ENCODE data around the gene ST6GALNAC2.
"Not testable (repeated sequence)": the region's sequence is repeated elsewhere in the genome, so short reads cannot be mapped to it uniquely, and the experiment has no call there.

Gene ST6GALNAC2

DNA sequence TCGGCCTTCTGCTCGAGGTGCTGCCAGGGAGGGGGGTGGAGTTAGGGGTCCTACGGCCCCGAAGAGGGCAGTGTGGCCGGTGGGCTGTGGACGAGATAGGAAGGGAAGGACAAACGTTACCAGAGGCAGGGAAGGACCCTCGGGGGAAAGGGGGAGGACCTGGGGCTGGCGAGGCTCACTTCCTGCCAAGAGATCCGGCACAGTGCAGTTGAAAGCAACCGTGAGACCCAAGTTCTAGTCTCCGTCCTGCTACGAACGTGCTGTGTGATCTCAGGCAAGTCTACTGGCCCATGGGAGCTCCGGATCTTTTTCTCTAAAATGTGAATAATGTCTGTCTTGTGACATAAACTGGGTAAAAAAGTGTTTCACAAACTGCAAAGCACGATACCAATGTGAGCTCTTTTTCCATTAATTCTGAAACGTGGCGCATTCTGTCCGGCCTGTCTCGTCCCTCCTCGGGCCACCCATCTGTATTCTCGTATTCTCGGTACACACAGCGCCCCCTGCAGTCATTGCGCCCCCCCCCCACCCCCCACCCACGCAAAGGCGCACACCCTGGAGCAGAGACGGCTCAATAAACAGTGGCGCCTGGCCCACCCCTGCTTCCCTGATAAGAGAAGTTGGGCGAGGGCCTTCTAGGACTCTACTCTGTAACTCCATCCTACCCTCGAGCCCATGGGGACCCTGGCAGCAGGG lies 57.0 kb downstream of the ST6GALNAC2 start:
- Histone ChIP-seq H3K4me3 (ENCODE audit: low read depth in 1 of 2, low read length in 2 of 2) (peak overlapping the region in 1 of 2 donors; percentile 28), H3K4me1 (ENCODE audit: control insufficient read depth in 1 of 2, insufficient read depth in 2 of 2, low read length in 2 of 2) (peaks cover 29 to 44% of the 10 kb centered on the region in 2 donors), H3K9ac (ENCODE audit: low read depth in 1 of 2, low read length in 2 of 2) (peak overlapping the region; percentile 38 to 41), H3K9me3 (ENCODE audit: control insufficient read depth in 1 of 2, low read length in 2 of 2) (no peaks in the 10 kb centered on the region), H3K27me3 (ENCODE audit: control insufficient read depth in 1 of 2, insufficient read depth in 2 of 2, low read length in 2 of 2) (no peaks in the 10 kb centered on the region), H3K27ac (ENCODE audit: low read depth, low read length) (peak overlapping the region; percentile 75), H3K36me3 (ENCODE audit: control insufficient read depth in 1 of 2, insufficient read depth in 2 of 2, low read length in 2 of 2) (no peaks in the 10 kb centered on the region)

DNA sequence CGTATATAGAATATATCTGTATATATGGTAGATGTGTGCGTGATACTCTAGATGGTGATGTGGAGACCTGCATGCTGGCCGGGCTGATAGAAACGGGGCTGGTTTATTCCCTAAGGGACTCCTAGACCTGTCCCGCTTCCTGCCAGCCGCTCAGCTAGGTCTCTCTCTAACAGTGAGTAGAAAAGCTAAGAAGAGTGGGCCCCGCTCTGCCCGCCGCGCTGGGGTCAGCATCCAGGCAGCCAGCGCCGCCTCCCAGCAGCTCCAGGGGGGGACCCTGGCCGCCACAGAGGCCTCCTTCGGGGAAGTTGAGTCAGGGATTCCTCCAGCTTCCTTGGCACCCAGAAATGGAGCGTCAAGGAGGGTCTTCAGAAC lies 57.5 kb downstream of the ST6GALNAC2 start:
- Histone ChIP-seq H3K27ac (ENCODE audit: low read depth, low read length) (peak overlapping the region; percentile 41), H3K27me3 (ENCODE audit: control insufficient read depth in 1 of 2, insufficient read depth in 2 of 2, low read length in 2 of 2) (no peaks in the 10 kb centered on the region), H3K36me3 (ENCODE audit: control insufficient read depth in 1 of 2, insufficient read depth in 2 of 2, low read length in 2 of 2) (no peaks in the 10 kb centered on the region), H3K9ac (ENCODE audit: low read depth in 1 of 2, low read length in 2 of 2) (peak overlapping the region in 1 of 2 donors; percentile 35), H3K4me3 (ENCODE audit: low read depth in 1 of 2, low read length in 2 of 2) (peak overlapping the region in 1 of 2 donors; percentile 28), H3K9me3 (ENCODE audit: control insufficient read depth in 1 of 2, low read length in 2 of 2) (no peaks in the 10 kb centered on the region), H3K4me1 (ENCODE audit: control insufficient read depth in 1 of 2, insufficient read depth in 2 of 2, low read length in 2 of 2) (peaks cover 33 to 47% of the 10 kb centered on the region in 2 donors)

DNA sequence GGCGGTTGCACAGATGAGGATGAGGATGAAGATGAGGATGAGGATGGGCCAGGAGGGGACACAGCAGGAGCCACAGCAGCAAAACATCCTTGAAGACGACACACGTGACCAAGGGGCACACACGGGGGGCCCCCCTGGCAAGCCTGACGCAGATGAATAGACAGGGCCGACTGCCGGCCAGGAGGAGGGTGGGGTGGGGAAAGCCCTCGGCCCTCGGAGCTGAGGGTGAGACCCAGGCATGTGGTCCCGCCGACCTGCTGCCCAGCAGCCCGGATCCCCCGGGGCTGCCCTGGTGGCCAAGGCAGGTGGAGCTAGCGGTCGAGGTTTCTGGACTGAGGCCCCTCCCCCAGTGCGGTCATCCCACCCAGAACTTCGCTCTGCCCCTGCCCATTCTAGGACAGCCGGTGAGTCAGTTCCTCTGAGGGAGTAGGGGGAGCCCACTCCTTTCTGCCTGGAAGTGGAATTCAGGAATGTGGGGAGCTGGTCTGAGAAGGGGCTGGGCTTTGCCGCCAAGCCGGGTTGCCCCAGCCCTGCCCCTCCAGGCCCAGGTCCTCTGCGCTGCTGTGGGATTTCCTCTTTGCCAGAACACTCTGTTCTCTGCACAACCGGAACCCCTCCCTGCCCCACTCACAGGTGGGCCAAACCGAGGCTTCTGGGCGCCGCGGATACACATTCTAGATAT lies 58.1 kb downstream of the ST6GALNAC2 start:
- H3K9me3 ChIP-seq (ENCODE audit: control insufficient read depth in 1 of 2, low read length in 2 of 2), result no peaks in the 10 kb centered on the region
- no peaks in the 10 kb centered on the region for H3K27me3 ChIP-seq (ENCODE audit: control insufficient read depth in 1 of 2, insufficient read depth in 2 of 2, low read length in 2 of 2)
- peak overlapping the region; percentile 73 for H3K27ac ChIP-seq (ENCODE audit: low read depth, low read length)
- peaks cover 33 to 47% of the 10 kb centered on the region in 2 donors for H3K4me1 ChIP-seq (ENCODE audit: control insufficient read depth in 1 of 2, insufficient read depth in 2 of 2, low read length in 2 of 2)
- H3K9ac ChIP-seq (ENCODE audit: low read depth in 1 of 2, low read length in 2 of 2), result no peak overlapping the region
- no peak overlapping the region for H3K4me3 ChIP-seq (ENCODE audit: low read depth in 1 of 2, low read length in 2 of 2)
- H3K36me3 ChIP-seq (ENCODE audit: control insufficient read depth in 1 of 2, insufficient read depth in 2 of 2, low read length in 2 of 2), result no peaks in the 10 kb centered on the region

DNA sequence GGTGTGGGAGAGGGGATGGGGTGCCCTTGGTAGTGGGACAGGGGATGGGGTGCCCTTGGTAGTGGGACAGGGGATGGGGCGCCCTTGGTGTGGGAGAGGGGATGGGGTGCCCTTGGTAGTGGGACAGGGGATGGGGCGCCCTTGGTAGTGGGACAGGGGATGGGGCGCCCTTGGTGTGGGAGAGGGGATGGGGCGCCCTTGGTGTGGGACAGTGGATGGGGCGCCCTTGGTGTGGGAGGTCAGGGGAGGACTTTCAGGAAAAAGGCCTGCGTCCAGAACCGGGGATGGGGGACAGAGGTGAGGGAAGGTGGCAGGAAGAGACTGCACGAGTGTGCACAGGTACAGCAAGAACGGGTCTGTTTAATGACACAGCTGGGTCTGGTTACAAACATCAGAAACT lies 58.6 kb downstream of the ST6GALNAC2 start:
- Histone ChIP-seq H3K27ac (ENCODE audit: low read depth, low read length) (peak overlapping the region; percentile 73), H3K4me1 (ENCODE audit: control insufficient read depth in 1 of 2, insufficient read depth in 2 of 2, low read length in 2 of 2) (peaks cover 33 to 47% of the 10 kb centered on the region in 2 donors)
- not testable (repeated sequence) for H3K36me3 ChIP-seq (ENCODE audit: control insufficient read depth in 1 of 2, insufficient read depth in 2 of 2, low read length in 2 of 2); H3K4me3 ChIP-seq (ENCODE audit: low read depth in 1 of 2, low read length in 2 of 2); H3K27me3 ChIP-seq (ENCODE audit: control insufficient read depth in 1 of 2, insufficient read depth in 2 of 2, low read length in 2 of 2); H3K9me3 ChIP-seq (ENCODE audit: control insufficient read depth in 1 of 2, low read length in 2 of 2); H3K9ac ChIP-seq (ENCODE audit: low read depth in 1 of 2, low read length in 2 of 2)

DNA sequence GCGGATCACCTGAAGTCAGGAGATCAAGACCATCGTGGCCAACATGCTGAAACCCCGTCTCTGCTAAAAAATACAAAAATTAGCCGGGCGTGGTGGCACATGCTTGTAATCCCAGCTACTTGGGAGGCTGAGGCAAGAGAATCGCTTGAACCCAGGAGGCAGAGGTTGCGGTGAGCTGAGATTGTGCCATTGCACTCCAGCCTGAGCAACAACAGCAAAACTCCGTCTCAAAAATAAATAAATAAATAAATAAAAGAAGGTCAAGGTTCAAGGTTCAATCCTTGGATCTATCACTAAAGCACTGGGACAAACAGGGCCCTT lies 60.2 kb downstream of the ST6GALNAC2 start:
- not testable (repeated sequence) for H3K9ac ChIP-seq (ENCODE audit: low read depth in 1 of 2, low read length in 2 of 2); H3K27ac ChIP-seq (ENCODE audit: low read depth, low read length); H3K27me3 ChIP-seq (ENCODE audit: control insufficient read depth in 1 of 2, insufficient read depth in 2 of 2, low read length in 2 of 2); H3K36me3 ChIP-seq (ENCODE audit: control insufficient read depth in 1 of 2, insufficient read depth in 2 of 2, low read length in 2 of 2); H3K9me3 ChIP-seq (ENCODE audit: control insufficient read depth in 1 of 2, low read length in 2 of 2); H3K4me3 ChIP-seq (ENCODE audit: low read depth in 1 of 2, low read length in 2 of 2)
- H3K4me1 ChIP-seq (ENCODE audit: control insufficient read depth in 1 of 2, insufficient read depth in 2 of 2, low read length in 2 of 2), result peaks cover 27 to 39% of the 10 kb centered on the region in 2 donors

DNA sequence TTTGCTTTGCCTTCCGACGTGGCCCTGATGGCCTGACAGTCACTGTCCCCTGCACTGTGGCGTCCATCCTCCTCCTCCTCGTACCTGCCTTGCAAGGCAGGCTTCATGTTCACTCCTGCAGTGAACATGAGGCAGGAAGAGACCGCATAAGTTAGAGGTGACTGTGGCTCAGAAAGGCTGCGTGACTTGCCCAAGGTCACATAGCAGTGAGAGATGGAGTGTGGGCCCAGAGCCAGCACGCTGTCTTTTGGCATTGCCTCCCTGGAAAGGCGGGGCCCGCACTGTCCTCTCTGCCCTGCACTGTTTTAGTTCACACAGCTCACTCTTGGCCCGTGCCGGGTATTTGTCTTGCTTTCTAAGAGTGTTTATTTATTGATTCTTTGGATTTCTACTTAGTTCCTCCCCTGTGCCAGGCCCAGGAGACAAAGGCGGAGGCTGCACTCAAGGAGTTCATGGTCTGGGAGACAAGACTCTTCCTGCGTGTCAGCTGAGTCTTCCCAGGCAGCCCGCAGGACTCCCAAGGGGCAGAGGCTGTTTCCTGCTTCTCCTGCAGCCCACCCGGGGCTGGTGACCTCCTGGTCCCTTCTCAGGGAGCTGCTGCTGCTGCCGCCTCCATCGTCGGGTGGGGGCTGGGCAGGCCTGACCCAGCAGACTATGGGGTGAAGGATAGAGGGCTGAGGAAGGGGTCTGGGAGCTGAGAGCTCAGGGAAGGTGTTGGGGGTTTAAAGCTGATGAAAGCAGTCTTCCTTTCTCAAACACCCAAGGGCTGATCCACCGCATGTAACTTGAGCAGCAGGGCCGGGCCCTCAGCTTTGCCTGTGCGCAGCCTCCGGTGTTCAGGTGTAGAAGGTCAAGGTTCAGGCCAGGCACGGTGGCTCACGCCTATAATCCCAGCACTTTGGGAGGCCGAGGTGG lies 60.8 kb downstream of the ST6GALNAC2 start:
- Histone ChIP-seq H3K27ac (ENCODE audit: low read depth, low read length) (no peak overlapping the region), H3K36me3 (ENCODE audit: control insufficient read depth in 1 of 2, insufficient read depth in 2 of 2, low read length in 2 of 2) (no peaks in the 10 kb centered on the region), H3K4me3 (ENCODE audit: low read depth in 1 of 2, low read length in 2 of 2) (no peak overlapping the region), H3K4me1 (ENCODE audit: control insufficient read depth in 1 of 2, insufficient read depth in 2 of 2, low read length in 2 of 2) (peaks cover 27 to 34% of the 10 kb centered on the region in 2 donors), H3K9me3 (ENCODE audit: control insufficient read depth in 1 of 2, low read length in 2 of 2) (no peaks in the 10 kb centered on the region), H3K9ac (ENCODE audit: low read depth in 1 of 2, low read length in 2 of 2) (peak overlapping the region in 1 of 2 donors; percentile 25), H3K27me3 (ENCODE audit: control insufficient read depth in 1 of 2, insufficient read depth in 2 of 2, low read length in 2 of 2) (no peaks in the 10 kb centered on the region)

DNA sequence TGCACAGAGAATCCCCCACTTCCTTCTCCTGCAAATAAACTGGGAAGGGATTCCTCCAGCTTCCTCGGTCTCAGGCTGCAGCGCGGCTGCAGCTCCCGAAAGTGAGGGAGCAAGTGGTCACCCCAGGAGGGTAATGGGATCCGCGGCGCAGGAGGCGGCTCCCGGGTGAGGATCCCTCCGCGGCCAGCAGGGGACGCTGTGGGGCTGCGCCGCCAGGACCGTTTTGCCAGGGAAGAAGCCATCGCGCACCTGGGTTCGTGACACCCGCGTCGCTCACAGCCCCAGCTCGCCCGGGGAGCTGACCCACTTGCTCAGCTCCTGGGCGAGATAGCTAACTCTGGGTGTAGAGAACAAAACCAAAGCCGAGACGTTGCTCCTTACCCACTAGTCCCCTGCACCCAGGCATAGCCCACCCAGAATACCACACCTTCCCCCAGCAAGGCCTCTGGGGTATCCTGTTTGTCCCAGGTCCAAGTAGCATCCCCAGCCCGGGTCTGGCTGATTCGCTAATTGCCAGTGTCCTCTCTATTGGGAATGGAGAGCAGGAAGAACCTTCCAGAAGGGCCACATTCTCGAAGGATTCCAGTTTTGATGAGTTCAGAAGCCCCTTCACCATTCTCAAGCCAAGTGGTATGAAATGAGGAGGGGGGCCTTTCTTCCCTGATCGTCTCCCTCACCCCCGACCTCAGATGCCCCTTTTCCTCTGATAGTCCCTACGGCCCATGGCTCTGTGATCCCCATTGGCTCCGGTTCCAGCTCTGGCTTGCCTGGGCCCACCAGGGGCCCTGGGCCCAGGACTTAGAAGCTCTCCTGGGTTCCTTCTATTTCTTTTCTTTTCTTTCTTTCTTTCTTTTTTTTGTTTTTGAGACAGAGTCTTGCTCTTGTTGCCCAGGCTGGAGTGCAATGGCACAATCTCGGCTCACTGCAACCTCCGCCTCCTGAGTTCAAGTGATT lies 62.3 kb downstream of the ST6GALNAC2 start:
- H3K9me3 ChIP-seq (ENCODE audit: control insufficient read depth in 1 of 2, low read length in 2 of 2), result no peaks in the 10 kb centered on the region
- no peaks in the 10 kb centered on the region for H3K36me3 ChIP-seq (ENCODE audit: control insufficient read depth in 1 of 2, insufficient read depth in 2 of 2, low read length in 2 of 2)
- H3K27ac ChIP-seq (ENCODE audit: low read depth, low read length), result no peak overlapping the region
- H3K4me3 ChIP-seq (ENCODE audit: low read depth in 1 of 2, low read length in 2 of 2), result no peak overlapping the region
- no peak overlapping the region for H3K9ac ChIP-seq (ENCODE audit: low read depth in 1 of 2, low read length in 2 of 2)
- peaks cover 13 to 21% of the 10 kb centered on the region in 2 donors for H3K4me1 ChIP-seq (ENCODE audit: control insufficient read depth in 1 of 2, insufficient read depth in 2 of 2, low read length in 2 of 2)
- no peaks in the 10 kb centered on the region for H3K27me3 ChIP-seq (ENCODE audit: control insufficient read depth in 1 of 2, insufficient read depth in 2 of 2, low read length in 2 of 2)

DNA sequence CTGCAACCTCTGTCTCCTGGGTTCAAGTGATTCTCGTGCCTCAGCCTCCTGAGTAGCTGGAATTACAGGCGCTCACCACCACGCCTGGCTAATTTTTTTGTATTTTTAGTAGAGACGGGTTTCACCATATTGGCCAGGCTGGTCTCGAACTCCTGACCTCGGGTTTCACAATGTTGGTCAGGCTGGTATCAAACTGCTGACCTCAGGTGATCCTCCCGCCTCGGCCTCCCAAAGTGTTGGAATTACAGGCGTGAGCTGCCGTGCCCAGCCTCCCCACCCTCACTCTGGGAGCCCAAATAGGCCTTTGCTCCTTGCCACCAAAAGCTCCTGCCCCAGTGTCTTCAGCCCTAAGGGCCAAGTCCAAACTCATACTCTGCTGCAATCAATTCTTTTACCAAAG lies 64.0 kb downstream of the ST6GALNAC2 start:
- H3K27me3 ChIP-seq (ENCODE audit: control insufficient read depth in 1 of 2, insufficient read depth in 2 of 2, low read length in 2 of 2); H3K27ac ChIP-seq (ENCODE audit: low read depth, low read length); H3K4me3 ChIP-seq (ENCODE audit: low read depth in 1 of 2, low read length in 2 of 2); H3K9ac ChIP-seq (ENCODE audit: low read depth in 1 of 2, low read length in 2 of 2); H3K9me3 ChIP-seq (ENCODE audit: control insufficient read depth in 1 of 2, low read length in 2 of 2); H3K36me3 ChIP-seq (ENCODE audit: control insufficient read depth in 1 of 2, insufficient read depth in 2 of 2, low read length in 2 of 2): not testable (repeated sequence)
- peaks cover 13 to 14% of the 10 kb centered on the region in 2 donors for H3K4me1 ChIP-seq (ENCODE audit: control insufficient read depth in 1 of 2, insufficient read depth in 2 of 2, low read length in 2 of 2)

DNA sequence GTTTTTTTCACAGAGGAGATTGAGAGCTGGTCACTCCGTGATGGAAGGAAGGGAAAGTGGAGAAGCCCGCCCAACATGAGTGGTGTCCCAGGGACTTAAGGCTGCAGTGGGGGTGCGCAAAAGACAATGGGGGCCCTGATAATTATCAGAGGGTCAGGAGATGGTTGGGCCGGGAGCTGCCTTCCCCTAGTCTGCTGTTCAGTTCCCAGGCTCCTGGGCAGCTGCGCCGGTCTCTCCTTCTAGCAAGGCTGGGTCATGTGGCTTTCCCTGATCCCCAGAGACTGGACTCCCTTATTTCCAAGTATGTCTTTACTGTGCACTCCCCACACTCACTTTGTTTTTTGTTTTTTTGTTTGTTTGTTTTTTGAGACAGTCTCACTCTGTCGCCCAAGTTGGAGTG lies 64.4 kb downstream of the ST6GALNAC2 start:
- H3K27me3 ChIP-seq (ENCODE audit: control insufficient read depth in 1 of 2, insufficient read depth in 2 of 2, low read length in 2 of 2), result no peaks in the 10 kb centered on the region
- peaks cover 13 to 14% of the 10 kb centered on the region in 2 donors for H3K4me1 ChIP-seq (ENCODE audit: control insufficient read depth in 1 of 2, insufficient read depth in 2 of 2, low read length in 2 of 2)
- no peaks in the 10 kb centered on the region for H3K36me3 ChIP-seq (ENCODE audit: control insufficient read depth in 1 of 2, insufficient read depth in 2 of 2, low read length in 2 of 2)
- H3K9ac ChIP-seq (ENCODE audit: low read depth in 1 of 2, low read length in 2 of 2), result no peak overlapping the region
- no peak overlapping the region for H3K4me3 ChIP-seq (ENCODE audit: low read depth in 1 of 2, low read length in 2 of 2)
- H3K9me3 ChIP-seq (ENCODE audit: control insufficient read depth in 1 of 2, low read length in 2 of 2), result no peaks in the 10 kb centered on the region
- H3K27ac ChIP-seq (ENCODE audit: low read depth, low read length), result no peak overlapping the region
